Cardiac septum (tissue), 1 donor: ENCODE results near the gene PIAS1. TPM values are rescaled to one million over a fixed set of nuclear protein-coding genes. Genes with fewer than 3 reads are reported as not detected.
"Not testable (repeated sequence)": the region's sequence is repeated elsewhere in the genome, so short reads cannot be mapped to it uniquely, and the experiment has no call there.

Experiments used
- DNase-seq: peaks from one replicate; pipeline ENCODE4 v3.0.0-alpha.2; 2020; ENCODE audit warnings: low spot score
- intact Hi-C: fragments of 100-400 bp; cut with DNase I; formaldehyde crosslinking; loops from one replicate; pipeline ENCODE4 v1.14.0; 2022
- total RNA-seq: library from RNA; stranded (reverse); fragmentation: NEBNext Ultra II Directional; extraction: Animal tissue kit (Norgen Biotek cat#: 25700); gene quantifications from one replicate; pipeline ENCODE4 v1.2.1, GENCODE V29; 2021
- donor health status: DM: no; HTN: no; CAD: no.

PIAS1 gene
- total RNA-seq, 1 donor from 2014 or later: 29.4 TPM

- DNase-seq: no peak
- intact Hi-C loops: no loop called here
These were observed 141.4 kb downstream of the PIAS1 start for GRCh38 chr15:68195336-68196112.

- intact Hi-C loops: no loop called here
- no peak for DNase-seq
These were observed 142.5 kb downstream of the PIAS1 start for GRCh38 chr15:68196445-68197169.

- intact Hi-C loops: no loop called here
- DNase-seq: no peak
These were observed 143.0 kb downstream of the PIAS1 start for GRCh38 chr15:68197170-68197492.

- no peak for DNase-seq
- intact Hi-C loops: no loop called here
These were observed 143.7 kb downstream of the PIAS1 start for GRCh38 chr15:68197661-68198437.

- intact Hi-C loops: no loop called here
- no peak for DNase-seq
These were observed 145.2 kb downstream of the PIAS1 start for GRCh38 chr15:68199340-68199739.

GRCh38 chr15:68200016-68200861 lies 146.1 kb downstream of the PIAS1 start:
- intact Hi-C loops: no loop called here
- DNase-seq: no peak

GRCh38 chr15:68201153-68201878 lies 147.2 kb downstream of the PIAS1 start:
- DNase-seq: no peak
- intact Hi-C loops: no loop called here

GRCh38 chr15:68201879-68202261 lies 147.8 kb downstream of the PIAS1 start:
- no peak for DNase-seq
- intact Hi-C loops: no loop called here

- intact Hi-C loops: not testable (repeated sequence)
These were observed 148.9 kb downstream of the PIAS1 start for GRCh38 chr15:68202994-68203393.

GRCh38 chr15:68203486-68203885 lies 149.4 kb downstream of the PIAS1 start:
- intact Hi-C loops: no loop called here
- DNase-seq: no peak

More at GRCh38 chr15:68202994-68203393, 148.9 kb downstream of the PIAS1 start:
- not testable (repeated sequence) for DNase-seq

GRCh38 chr15:68203956-68204355 lies 149.8 kb downstream of the PIAS1 start:
- intact Hi-C loops: no loop called here
- DNase-seq: no peak

- no peak for DNase-seq
- intact Hi-C loops: no loop called here
These were observed 150.2 kb downstream of the PIAS1 start for GRCh38 chr15:68204361-68204760.

- DNase-seq: no peak
- intact Hi-C loops: loop anchor here (5.0 kb wide), 1 partner anchor 43 kb away; no protein-coding TSS in a partner anchor
These were observed 150.9 kb downstream of the PIAS1 start, which contains the start of gene CALML4 for GRCh38 chr15:68204776-68205557. Gene CALML4, minus strand, starts transcription at chr15:68205332. Its CDS starts 85 bp downstream, at chr15:68205247.

GRCh38 chr15:68205558-68205944 lies 151.4 kb downstream of the PIAS1 start:
- no peak for DNase-seq
- intact Hi-C loops: loop anchor here (5.0 kb wide), 1 partner anchor 43 kb away; no protein-coding TSS in a partner anchor

GRCh38 chr15:68205954-68206539 lies 151.9 kb downstream of the PIAS1 start:
- intact Hi-C loops: loop anchor here (5.0 kb wide), 1 partner anchor 44 kb away; no protein-coding TSS in a partner anchor
- DNase-seq: peak; percentile 90

GRCh38 chr15:68206711-68207151 lies 152.6 kb downstream of the PIAS1 start:
- DNase-seq: no peak
- intact Hi-C loops: loop anchor here (5.0 kb wide), 1 partner anchor 44 kb away; no protein-coding TSS in a partner anchor
